T47D (cell line): ENCODE data around the gene IL1RAPL2.
A peak's percentile ranks its signal among the peaks of the same experiment; 100 is the strongest.
"Not testable (repeated sequence)": the region's sequence is repeated elsewhere in the genome, so short reads cannot be mapped to it uniquely, and the experiment has no call there.

Experiments
- DNase-seq, 2 experiments: peaks; one replicate each; pipeline versions ENCODE4 v3.0.0 to v3.0.0-alpha.2; 2011 to 2012; ENCODE audit warnings: low read depth in 1 of 2, low spot score in 1 of 2
- JUND ChIP-seq: IDR thresholded peaks from 2 replicates; pipeline ENCODE4 v1.6.1; 2012; ENCODE audit warnings: low read depth
- in situ Hi-C: cut with HindIII; loops from 2 replicates; pipeline ENCODE4 v1.10.0; 2016; ENCODE audit warnings: low sequenced_read_pairs, low pct_unique_long_range_greater_than_20kb

The IL1RAPL2 gene

GRCh38 chrX:104565791-104566680, at the start of gene IL1RAPL2:
IL1RAPL2 (plus strand) TSS chrX:104566199.
- TF ChIP-seq JUND = no peak
- DNase-seq = peak; percentile 45 to 60
- in situ Hi-C loops = no loop called here

DNA sequence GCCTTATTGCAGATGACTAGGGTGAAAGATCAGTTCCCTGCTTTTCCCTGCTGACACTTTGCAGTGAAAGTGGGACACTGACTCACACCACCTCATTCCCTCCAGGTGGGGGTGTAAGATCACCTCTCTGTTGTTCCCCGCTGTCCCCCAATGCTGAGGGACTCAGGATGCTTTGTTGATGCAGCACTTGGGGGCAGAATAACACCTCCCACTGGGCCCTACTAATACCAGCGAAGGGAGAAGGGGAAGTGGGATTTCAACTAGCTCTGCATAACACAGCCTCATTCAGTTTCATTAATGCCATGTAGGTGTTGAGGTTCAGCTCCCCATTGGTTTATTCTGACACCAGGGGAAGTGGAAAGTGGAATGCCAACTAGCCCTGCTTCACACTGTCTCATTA, 43.6 kb upstream of the IL1RAPL2 start:
- no peak for TF ChIP-seq JUND
- DNase-seq = no peak
- in situ Hi-C loops = no loop called here

DNA sequence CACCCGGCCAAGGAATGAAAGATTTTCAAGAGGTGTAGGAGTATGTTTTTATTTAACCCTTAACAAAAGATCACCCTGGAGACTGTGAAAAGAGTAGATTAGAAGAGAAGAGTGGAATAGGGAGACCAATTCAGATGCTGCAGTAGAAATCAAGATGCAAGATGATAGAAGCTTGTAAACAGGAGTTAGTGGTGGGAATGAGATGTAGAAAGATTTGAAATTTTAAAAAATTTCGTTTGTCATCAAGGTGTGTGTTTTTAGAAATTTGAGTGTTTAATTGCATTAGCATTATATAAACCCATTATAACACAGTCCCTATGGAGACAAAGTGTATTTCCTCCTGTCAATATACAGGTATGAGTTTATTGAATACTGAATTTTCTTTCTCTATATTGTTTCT, 42.1 kb upstream of the IL1RAPL2 start:
- in situ Hi-C loops = no loop called here
- no peak for TF ChIP-seq JUND
- no peak for DNase-seq

GRCh38 chrX:104539081-104539480, 26.9 kb upstream of the IL1RAPL2 start:
- no peak for TF ChIP-seq JUND
- in situ Hi-C loops = no loop called here
- DNase-seq = no peak

DNA sequence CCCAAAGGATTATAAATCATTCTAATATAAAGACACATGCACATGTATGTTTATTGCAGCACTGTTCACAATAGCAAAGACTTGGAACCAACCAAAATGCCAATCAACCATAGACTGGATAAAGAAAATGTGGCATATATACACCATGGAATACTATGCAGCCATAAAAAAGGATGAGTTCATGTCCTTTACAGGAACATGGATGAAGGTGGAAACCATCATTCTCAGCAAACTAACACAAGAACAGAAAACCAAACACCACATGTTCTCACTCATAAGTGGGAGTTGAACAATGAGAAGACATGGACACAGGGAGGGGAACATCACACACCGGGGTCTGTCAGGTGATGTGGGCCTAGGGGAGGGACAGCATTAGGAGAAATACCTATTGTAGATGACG, 23.6 kb upstream of the IL1RAPL2 start:
- in situ Hi-C loops, DNase-seq: not testable (repeated sequence)

GRCh38 chrX:104564335-104564734, 1.7 kb upstream of the IL1RAPL2 start:
- no peak for DNase-seq
- in situ Hi-C loops = no loop called here
- TF ChIP-seq JUND = no peak

GRCh38 chrX:104564921-104565703, 887 bp upstream of the IL1RAPL2 start:
- in situ Hi-C loops = no loop called here
- no peak for TF ChIP-seq JUND
- no peak for DNase-seq

DNA sequence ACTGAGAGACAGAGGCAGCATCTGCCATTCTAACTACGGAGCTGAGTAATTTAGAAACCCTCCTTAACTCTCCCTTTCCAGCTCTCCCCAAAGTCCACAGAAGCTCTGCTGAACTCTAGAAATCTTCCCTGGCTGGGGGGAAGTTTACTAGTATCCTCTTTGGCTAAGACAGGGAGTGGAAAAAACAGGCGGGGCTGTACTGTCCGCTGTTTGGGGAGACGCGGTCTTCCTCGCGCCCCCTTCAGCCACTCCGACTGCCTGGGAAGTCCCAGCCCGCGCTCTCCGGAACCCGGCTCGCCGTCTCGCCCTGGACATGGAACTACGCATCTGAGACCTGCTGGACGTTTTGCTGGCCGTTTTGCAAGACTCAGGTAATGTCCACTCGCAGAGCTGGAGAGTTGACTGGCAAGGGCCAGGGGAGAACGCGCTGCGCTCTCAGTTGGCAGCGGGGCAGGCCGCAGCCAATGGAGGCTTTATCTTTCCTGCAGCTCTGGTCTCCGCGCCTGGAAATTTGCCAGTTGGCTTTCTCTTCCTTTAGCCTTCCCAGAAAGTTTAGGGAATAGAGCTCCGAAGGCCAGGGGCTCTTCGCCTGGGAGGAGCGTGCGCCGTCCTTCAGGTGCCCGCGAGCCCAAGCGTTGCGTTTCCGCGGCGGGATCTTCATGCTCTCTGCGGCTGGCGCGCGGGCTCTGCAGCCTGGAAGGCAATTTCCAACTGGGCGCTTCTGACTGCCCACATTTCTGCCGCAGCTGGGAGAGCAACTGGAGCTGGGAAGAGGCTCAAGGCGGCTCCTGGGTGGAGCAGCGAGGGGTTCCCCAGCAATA, 892 bp downstream of the IL1RAPL2 start:
- in situ Hi-C loops = no loop called here
- no peak for TF ChIP-seq JUND
- DNase-seq = peak in 1 of 2 experiments; percentile 1

DNA sequence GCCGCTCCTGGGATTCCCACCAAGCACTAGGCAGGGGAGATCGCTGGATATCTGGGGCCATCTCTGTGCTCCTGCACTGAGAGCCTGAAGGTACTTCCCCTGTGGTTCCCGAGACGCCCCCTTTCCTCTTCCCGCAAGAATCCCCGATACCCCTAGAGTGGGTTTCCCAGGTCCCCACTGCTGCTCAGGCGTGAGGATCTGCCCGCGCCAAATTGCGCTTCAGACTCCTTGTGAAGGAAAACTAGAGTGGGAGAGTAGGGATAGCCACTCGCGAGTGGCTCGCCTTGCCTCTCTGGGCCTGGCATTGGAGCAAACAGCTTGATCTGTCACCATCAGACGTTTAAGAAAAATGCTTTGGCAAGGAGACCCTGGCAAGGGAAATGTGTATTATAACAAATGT, 1.5 kb downstream of the IL1RAPL2 start:
- no peak for DNase-seq
- in situ Hi-C loops = no loop called here
- no peak for TF ChIP-seq JUND

DNA sequence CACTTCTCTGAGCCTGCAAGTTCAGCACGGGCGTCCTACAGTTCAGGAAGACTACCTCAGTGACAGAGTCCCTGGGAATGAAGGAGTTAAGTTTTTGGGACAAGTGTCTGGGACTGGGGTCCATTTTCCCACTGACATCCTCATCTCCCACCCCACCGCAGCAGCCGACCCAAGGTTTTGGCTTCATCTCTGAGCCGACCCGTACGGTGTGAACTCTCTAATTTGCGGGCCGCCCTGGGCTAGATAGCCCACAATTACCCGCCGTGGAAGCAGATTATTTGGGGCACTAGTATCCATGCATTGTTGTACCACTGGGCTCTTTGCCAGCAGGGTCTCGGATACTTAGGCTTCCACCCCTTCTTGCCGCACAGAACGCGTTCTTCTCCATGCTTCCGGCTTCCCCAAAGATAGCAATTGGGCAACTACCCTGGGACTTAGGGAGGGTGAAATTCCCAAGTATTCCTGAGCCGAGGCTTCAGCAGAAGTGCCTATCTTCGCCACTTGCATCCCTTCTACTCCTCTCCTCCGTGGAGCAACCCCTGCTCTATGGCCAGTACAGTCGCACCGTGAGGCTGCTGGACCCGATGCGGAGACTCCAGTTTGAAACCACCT, 2.4 kb downstream of the IL1RAPL2 start:
- in situ Hi-C loops = no loop called here
- TF ChIP-seq JUND = no peak
- no peak for DNase-seq

- TF ChIP-seq JUND = no peak
- no peak for DNase-seq
- in situ Hi-C loops = no loop called here
These were observed 52.3 kb downstream of the IL1RAPL2 start for GRCh38 chrX:104618106-104618895.
